ENCODE data around the gene FUS.
A peak's percentile ranks its signal among the peaks of the same experiment; 100 is the strongest.
"Not testable (repeated sequence)": the region's sequence is repeated elsewhere in the genome, so short reads cannot be mapped to it uniquely, and the experiment has no call there.

FUS gene

DNA sequence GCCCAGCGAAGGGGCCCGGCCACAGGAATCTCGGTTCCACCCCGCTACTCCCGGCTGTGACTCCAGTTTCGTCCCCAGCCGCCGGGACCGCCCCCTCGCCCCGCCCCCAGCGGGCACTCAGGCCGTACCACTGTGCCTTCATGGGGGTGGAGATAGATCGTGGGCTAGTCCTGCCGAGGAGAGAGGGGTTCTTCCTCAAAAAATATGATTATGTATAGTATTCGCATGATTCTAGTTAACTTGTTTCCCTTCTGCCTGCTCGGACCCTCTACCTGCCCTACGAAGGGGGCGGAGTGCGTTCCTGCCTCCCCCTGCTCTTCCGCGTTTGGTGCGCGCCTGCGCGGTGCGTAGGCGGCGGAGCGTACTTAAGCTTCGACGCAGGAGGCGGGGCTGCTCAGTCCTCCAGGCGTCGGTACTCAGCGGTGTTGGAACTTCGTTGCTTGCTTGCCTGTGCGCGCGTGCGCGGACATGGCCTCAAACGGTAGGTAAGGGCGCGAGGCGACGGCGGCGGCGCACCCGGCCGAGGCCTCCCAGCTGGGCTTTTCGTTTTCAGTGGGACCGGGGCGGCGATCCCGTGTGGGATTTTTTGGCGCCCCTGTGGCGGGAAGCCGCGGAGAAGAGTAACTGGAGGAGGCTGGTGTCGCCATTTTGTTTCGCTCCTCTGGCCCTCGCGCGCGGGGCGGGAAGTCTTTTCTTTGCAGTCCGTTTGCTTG, at the start of gene FUS:
Gene FUS (plus strand): TSS at position 393 of the 713 bp plus-strand sequence. CDS start 76 bp downstream, at position 469.
- Histone ChIP-seq H3K4me1 (ENCODE audit: insufficient read depth, low read length) (peaks cover 2% of the 10 kb centered on the region; the same call in 1 of the 2 replicates), H3K9me3 (ENCODE audit: control insufficient read depth, insufficient read depth, low read length) (no peaks in the 10 kb centered on the region), H3K36me3 (ENCODE audit: insufficient read depth, low read length) (peaks cover 18% of the 10 kb centered on the region), H3K9ac (ENCODE audit: low read depth, low read length) (peak within 1 kb of the TSS; percentile 77)

DNA sequence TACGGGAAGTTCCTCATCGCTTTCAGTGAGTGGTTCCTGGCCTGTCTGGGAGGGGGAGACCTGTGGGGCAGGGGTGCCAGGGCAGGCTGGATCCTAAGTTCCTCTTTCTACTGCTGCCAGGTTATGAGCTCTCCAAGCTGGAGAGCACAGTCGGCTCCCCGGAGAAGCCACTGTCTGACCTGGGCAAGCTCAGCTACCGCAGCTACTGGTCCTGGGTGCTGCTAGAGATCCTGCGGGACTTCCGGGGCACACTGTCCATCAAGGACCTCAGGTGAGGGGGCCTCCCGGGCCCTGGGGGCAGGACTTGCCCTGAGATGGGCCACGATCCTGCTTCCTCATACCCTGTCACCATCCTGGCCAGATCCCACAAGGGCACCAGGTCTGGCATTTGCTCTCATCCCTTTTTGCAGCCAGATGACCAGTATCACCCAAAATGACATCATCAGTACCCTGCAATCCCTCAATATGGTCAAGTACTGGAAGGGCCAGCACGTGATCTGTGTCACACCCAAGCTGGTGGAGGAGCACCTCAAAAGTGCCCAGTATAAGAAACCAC, 49.5 kb upstream of the FUS start:
- H3K9ac ChIP-seq (ENCODE audit: low read depth, low read length), result no peak overlapping the region
- peaks cover 6% of the 10 kb centered on the region; the same call in 1 of the 2 replicates for H3K4me1 ChIP-seq (ENCODE audit: insufficient read depth, low read length)
- no peaks in the 10 kb centered on the region for H3K9me3 ChIP-seq (ENCODE audit: control insufficient read depth, insufficient read depth, low read length)
- H3K36me3 ChIP-seq (ENCODE audit: insufficient read depth, low read length), result peaks cover 8% of the 10 kb centered on the region; the same call in 1 of the 2 replicates

DNA sequence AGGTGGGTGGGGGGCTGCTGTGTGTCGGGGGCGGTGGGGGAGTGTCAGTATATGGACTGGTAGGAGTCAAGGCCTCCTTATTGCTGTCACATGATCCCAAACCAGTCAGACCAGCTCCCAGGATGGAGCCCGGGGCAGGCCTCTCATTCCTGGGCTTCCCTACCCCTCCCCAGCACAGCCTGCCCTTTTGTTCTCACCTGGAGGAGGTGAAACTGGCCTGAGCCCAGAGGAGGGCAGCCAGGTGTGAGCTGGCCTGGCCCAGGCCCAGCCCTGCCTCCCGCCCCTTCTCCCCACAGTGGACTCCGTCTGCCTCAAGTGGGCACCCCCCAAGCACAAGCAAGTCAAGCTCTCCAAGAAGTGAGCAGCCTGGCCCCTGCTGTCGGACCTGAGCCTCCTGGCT, 49.0 kb upstream of the FUS start:
- Histone ChIP-seq H3K9me3 (ENCODE audit: control insufficient read depth, insufficient read depth, low read length) (no peaks in the 10 kb centered on the region), H3K9ac (ENCODE audit: low read depth, low read length) (no peak overlapping the region), H3K4me1 (ENCODE audit: insufficient read depth, low read length) (peaks cover 9% of the 10 kb centered on the region), H3K36me3 (ENCODE audit: insufficient read depth, low read length) (peaks cover 8% of the 10 kb centered on the region; the same call in 1 of the 2 replicates)

DNA sequence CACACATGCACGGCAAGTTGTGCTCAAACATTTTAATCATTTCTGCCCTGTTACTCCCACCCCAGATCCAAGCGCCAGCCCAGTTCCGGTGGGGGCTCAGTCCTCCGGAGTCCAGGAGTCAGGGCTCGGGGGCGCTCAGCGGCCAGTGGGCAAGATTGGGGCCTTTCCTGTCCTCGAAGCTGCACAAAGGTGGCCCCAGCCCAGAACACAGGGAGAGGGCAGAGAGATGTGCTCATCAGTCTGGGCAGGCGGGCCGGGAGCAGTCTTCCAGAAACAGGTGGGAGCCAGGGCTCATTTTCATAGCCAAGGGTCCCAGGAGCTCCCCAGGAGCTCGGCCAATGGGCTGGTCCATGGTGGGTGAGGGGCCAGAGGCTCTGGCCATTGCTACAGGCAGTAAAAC, 48.5 kb upstream of the FUS start:
- H3K4me1 ChIP-seq (ENCODE audit: insufficient read depth, low read length), result peaks cover 12% of the 10 kb centered on the region
- no peak overlapping the region for H3K9ac ChIP-seq (ENCODE audit: low read depth, low read length)
- H3K36me3 ChIP-seq (ENCODE audit: insufficient read depth, low read length), result peaks cover 8% of the 10 kb centered on the region; the same call in 1 of the 2 replicates
- H3K9me3 ChIP-seq (ENCODE audit: control insufficient read depth, insufficient read depth, low read length), result no peaks in the 10 kb centered on the region

DNA sequence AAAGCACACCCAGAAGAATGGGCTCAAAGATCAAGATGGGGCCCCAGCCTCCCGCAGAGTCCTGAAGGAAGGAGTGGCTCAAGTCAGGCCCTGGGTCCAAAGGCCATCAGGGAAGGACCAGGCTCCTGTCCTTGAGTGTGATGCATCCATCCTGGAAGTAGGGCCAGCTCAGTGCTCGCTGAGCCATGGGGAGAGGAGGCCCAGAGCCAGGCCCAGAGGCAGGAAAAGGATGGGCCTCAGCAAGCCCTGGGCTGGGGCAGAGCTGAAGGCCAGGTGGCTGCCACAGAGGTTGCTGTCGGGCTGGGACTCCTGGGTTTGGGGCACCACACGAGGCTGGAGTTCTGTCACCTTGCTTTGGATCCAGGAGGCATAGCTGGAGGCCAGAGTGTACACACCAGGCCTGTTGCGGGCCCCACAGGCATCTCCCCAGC, 48.1 kb upstream of the FUS start:
- Histone ChIP-seq H3K36me3 (ENCODE audit: insufficient read depth, low read length) (peaks cover 7% of the 10 kb centered on the region; the same call in 1 of the 2 replicates), H3K9me3 (ENCODE audit: control insufficient read depth, insufficient read depth, low read length) (no peaks in the 10 kb centered on the region), H3K4me1 (ENCODE audit: insufficient read depth, low read length) (peaks cover 12% of the 10 kb centered on the region), H3K9ac (ENCODE audit: low read depth, low read length) (no peak overlapping the region)

DNA sequence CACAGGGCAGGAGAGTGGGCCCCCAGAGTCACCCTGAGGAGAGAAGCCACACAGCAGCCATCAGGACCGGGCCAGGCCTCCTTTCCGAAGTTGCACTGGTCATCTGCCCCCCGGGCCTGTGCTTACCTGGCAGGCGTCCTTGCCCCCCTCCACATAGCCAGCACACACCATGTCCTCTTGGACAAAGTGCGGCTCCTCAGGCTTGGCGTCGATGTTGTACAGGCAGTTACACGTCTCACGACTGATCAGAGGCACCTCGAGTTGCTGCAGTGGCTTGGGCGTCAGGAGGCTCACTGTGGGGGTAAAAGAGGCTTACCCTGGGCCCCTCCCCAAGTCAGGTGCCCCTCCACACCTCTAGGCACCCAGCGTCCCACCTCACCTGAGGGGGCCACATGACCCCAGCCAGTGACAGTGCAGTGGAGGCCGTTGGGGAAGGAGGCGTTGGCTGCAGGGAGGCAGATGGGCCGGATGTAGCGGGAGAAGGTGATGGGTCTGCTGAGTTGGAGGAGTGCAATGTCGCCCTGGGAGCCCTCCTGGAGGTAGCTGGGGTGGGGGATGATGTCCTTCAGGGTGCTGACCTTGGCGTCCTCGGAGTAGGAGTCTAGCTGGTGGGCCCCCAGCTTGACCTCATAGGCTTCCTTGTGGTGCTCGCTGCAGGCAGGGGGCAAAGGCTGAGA, 47.5 kb upstream of the FUS start:
- peaks cover 12% of the 10 kb centered on the region for H3K4me1 ChIP-seq (ENCODE audit: insufficient read depth, low read length)
- H3K9ac ChIP-seq (ENCODE audit: low read depth, low read length), result no peak overlapping the region
- H3K36me3 ChIP-seq (ENCODE audit: insufficient read depth, low read length), result peaks cover 1% of the 10 kb centered on the region; the same call in 1 of the 2 replicates
- no peaks in the 10 kb centered on the region for H3K9me3 ChIP-seq (ENCODE audit: control insufficient read depth, insufficient read depth, low read length)

DNA sequence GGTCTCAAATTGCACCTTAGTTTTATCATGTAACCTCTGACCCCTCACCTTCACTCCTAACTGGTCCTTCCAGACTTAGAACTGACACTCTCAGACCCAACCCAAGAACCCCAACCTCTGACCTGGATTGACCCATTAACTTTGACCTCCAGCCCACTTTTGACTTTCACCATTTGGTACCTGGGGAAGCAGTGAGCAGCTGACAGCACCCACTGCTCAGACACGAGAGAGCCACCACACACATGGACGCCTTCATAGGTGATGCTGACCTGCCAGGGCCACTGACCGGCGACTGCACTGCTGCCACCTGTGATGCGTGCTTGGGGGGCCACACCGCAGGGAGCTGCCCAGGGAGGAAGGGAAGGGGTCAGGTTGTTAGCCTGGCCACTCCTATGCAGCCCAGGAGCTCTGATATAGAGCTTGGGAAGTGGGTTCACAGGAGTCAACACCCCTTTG, 46.9 kb upstream of the FUS start:
- Histone ChIP-seq H3K36me3 (ENCODE audit: insufficient read depth, low read length) (no peaks in the 10 kb centered on the region), H3K9me3 (ENCODE audit: control insufficient read depth, insufficient read depth, low read length) (no peaks in the 10 kb centered on the region), H3K9ac (ENCODE audit: low read depth, low read length) (no peak overlapping the region), H3K4me1 (ENCODE audit: insufficient read depth, low read length) (peaks cover 13% of the 10 kb centered on the region)

DNA sequence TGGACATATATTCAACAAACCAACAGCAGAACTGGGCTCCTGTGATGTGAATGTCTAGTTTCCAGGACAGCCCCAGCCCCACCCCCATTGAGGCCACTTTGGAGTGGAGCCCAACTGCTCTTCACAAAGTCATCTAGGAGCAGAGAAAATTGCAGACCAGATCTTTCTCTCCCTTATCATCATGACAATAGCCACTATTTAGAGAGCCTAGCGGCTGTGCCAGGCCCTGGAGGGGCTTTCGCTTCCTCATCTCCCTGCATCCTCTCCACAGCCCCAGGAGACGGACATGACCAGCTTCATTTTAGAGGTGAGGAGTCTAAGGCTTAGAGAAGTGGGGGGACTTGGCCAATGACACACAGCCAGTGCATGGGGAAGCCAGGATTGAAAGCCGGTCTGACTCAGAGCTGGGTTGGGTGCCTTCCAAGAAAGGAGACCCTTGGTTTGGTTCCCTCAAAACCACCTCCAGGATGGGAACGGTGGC, 45.8 kb upstream of the FUS start:
- peak overlapping the region; percentile 58 for H3K9ac ChIP-seq (ENCODE audit: low read depth, low read length)
- no peaks in the 10 kb centered on the region for H3K36me3 ChIP-seq (ENCODE audit: insufficient read depth, low read length)
- no peaks in the 10 kb centered on the region for H3K9me3 ChIP-seq (ENCODE audit: control insufficient read depth, insufficient read depth, low read length)
- H3K4me1 ChIP-seq (ENCODE audit: insufficient read depth, low read length), result peaks cover 23% of the 10 kb centered on the region

DNA sequence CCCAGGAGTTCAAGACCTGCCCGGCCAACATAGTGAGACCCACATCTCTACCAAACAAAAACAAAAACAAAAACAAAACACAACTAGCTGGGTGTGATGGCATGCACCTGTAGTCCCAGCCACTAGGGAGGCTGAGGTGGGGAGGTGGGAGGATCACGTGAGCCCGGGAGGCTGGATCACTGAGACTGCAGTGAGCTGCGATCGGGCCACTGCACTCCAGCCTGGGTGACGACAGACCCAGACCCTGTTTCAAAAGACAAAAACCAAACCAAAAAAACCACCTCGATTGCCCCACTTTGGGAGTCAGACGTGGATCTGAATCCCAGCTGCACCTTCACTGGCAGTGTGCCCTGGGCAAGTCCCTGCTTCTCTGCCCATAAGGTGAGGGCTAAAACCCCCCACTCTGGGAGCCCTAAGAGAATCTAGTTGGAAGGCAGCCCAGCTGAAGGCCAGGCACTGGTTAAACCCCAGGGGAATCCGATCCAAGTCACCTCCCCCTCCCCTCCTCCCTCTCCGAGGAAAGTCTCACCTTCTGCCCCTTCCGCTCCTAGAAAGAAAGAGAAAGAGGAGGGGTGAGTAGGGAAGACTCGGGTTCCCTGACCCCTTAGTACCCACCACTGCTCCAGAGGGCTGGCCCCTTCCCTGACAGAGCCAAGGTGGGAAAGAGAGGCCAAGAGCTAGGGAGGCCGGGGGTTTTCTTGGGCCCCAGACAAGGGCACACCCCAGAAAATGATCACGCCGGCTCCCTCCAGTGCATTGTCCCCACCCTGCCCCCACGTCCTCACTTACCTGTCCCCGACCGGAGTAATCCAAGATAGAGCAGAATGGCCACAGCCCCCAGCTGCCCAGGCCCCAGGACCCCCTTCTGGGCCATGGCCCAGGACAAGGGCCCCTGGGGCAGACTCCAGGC, 45.1 kb upstream of the FUS start:
- H3K4me1 ChIP-seq (ENCODE audit: insufficient read depth, low read length), result peaks cover 28% of the 10 kb centered on the region

DNA sequence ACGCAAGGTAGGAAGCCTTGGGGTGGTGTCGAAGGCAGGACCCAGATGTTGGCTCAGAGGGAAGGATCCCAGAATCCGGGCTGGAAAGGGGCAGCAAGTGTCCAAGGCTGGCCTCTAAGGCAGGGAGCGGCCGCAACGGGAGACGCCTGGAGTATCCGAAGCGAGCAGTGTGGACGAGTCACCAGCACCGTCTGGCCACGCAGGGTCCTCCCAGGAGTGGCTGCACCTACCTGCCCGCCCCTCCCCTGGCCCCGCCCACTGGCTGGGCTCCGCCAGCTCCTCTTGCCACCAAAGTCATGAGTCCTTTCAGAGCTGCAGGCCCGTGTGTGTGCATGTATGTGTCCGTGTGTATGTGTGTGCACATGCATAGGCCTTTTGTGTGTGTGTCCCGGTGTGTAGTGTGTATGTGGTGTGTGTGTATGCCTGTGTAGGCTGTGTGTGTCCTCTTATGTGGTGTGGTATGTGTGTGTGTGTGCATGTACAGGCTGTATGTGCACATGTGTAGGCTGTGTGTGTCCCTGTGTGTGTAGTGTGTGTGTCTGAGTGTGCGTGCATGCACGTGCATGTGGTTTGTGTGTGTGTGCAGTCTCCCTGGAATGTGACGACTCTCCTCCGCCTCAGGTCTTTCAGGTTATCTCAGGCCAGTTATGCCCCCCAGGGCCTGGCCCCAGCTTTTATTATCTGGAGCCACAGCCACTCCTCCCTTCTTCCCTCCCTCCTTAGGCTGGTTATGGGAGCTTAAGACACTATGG, 44.2 kb upstream of the FUS start, which contains the start of gene PRSS8:
Gene PRSS8 (minus strand): TSS at position 193 of the 752 bp plus-strand sequence. CDS start 229 bp downstream, outside the sequence.
- Histone ChIP-seq H3K4me1 (ENCODE audit: insufficient read depth, low read length) (peaks cover 28% of the 10 kb centered on the region), H3K9ac (ENCODE audit: low read depth, low read length) (peak within 1 kb of the TSS; percentile 58), H3K36me3 (ENCODE audit: insufficient read depth, low read length) (no peaks in the 10 kb centered on the region), H3K9me3 (ENCODE audit: control insufficient read depth, insufficient read depth, low read length) (no peaks in the 10 kb centered on the region)

More for the DNA sequence above, 45.1 kb upstream of the FUS start:
- Histone ChIP-seq H3K36me3 (ENCODE audit: insufficient read depth, low read length) (no peaks in the 10 kb centered on the region), H3K9ac (ENCODE audit: low read depth, low read length) (peak overlapping the region; percentile 58), H3K9me3 (ENCODE audit: control insufficient read depth, insufficient read depth, low read length) (no peaks in the 10 kb centered on the region)

DNA sequence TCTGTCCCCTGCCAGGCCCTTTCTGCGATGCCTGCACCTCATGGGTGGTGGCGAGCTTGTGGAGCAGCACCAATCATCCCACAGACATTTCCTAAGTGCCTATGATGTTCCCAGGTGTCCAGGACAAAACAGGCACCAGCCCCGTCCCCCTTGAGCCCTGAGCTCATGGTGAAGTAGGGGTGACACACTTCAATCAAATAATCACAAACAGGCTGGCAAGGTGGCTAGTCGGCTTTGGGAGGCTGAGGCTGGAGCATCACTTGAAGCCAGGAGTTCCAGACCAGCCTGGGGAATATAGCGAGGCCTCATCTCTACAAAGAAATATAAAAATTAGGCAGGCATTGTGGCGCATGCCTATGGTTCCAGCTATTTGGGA, 43.7 kb upstream of the FUS start:
- Histone ChIP-seq H3K4me1 (ENCODE audit: insufficient read depth, low read length) (peaks cover 30% of the 10 kb centered on the region), H3K9me3 (ENCODE audit: control insufficient read depth, insufficient read depth, low read length) (no peaks in the 10 kb centered on the region), H3K36me3 (ENCODE audit: insufficient read depth, low read length) (no peaks in the 10 kb centered on the region), H3K9ac (ENCODE audit: low read depth, low read length) (no peak overlapping the region)

DNA sequence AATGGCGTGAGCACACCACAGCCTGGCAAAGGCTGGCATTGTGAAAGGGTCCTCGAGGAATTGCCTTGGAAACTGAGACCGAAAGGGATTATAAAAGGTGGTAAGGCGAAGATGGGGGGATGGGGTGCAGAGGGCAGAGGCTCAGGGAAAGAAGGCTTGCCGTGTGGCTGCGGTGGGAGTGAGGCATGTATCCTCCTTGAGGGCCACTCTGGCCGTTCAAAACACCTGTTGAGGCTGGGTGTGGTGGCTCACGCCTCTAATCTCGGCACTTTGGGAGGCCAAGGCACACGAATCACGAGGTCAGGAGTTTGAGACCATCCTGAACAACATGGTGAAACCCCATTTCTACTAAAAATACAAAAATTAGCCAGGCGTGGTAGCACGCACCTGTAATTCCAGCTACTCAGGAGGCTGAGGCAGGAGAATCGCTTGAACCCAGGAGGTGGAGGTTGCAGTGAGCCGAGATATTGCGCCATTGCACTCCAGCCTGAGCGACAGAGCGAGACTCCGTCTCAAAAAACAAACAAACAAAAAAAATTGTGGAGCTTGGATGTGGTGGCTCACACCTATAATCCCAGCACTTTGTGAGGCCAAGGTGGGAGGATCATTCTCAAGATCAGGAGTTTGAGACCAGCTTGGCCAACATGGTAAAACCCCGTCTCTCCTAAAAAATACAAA, 43.0 kb upstream of the FUS start:
- H3K4me1 ChIP-seq (ENCODE audit: insufficient read depth, low read length), result peaks cover 37% of the 10 kb centered on the region
- not testable (repeated sequence) for H3K36me3 ChIP-seq (ENCODE audit: insufficient read depth, low read length); H3K9ac ChIP-seq (ENCODE audit: low read depth, low read length); H3K9me3 ChIP-seq (ENCODE audit: control insufficient read depth, insufficient read depth, low read length)
